ENCODE data around the gene KIAA1958.

The KIAA1958 gene

DNA sequence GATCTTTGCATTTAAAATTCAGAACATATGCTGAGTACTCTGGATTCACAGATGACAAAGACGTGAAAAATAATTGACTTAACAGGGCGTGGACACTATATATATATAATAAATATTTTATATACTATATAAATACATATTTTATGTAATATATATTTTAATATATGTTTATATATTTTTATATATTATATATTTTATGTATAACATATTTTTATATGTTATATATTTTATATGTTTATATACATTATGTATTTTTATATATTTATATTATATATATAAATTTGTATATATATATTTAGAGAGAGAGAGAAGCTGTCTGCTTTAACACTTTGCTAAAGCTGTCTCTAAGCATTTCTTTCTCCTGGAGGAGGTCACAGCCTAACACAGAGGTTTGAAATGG lies 118.2 kb downstream of the KIAA1958 start:
- Histone ChIP-seq H3K4me1 (ENCODE audit: control insufficient read depth, insufficient read depth, low read length, unreplicated experiment) (peaks cover 7% of the 10 kb centered on the region), H3K79me2 (ENCODE audit: control insufficient read depth, insufficient read depth, low read length, unreplicated experiment) (no peaks in the 10 kb centered on the region), H3K27me3 (ENCODE audit: insufficient read depth, low read length) (no peaks in the 10 kb centered on the region), H2AFZ (ENCODE audit: low read length, unreplicated experiment) (no peak overlapping the region), H3K27ac (ENCODE audit: low read depth, low read length) (no peak overlapping the region), H3K4me3 (ENCODE audit: low read depth, low read length) (no peak overlapping the region), H3K36me3 (ENCODE audit: insufficient read depth, low read length) (no peaks in the 10 kb centered on the region)

DNA sequence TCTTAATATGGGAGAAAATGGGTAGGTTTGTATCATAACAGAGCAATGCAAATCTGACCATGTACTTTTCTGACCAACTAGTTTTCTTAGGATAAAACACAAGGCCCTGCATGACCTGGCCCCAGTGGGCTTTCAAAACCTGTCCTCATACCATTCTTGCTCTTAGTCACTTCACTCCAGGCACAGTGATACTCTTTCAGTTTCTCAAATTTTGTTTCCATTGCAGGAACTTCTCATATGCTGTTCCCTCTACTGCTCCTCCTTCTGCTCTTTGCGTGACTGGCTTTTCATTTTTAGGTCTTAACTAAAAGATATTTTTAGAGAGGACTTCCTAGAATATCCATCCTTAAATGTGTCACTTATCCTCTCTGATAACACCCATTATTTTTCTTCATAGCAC lies 118.9 kb downstream of the KIAA1958 start:
- Histone ChIP-seq H3K4me3 (ENCODE audit: low read depth, low read length) (no peak overlapping the region), H2AFZ (ENCODE audit: low read length, unreplicated experiment) (no peak overlapping the region), H3K36me3 (ENCODE audit: insufficient read depth, low read length) (no peaks in the 10 kb centered on the region), H3K27ac (ENCODE audit: low read depth, low read length) (no peak overlapping the region), H3K79me2 (ENCODE audit: control insufficient read depth, insufficient read depth, low read length, unreplicated experiment) (no peaks in the 10 kb centered on the region), H3K27me3 (ENCODE audit: insufficient read depth, low read length) (no peaks in the 10 kb centered on the region), H3K4me1 (ENCODE audit: control insufficient read depth, insufficient read depth, low read length, unreplicated experiment) (peaks cover 7% of the 10 kb centered on the region)

DNA sequence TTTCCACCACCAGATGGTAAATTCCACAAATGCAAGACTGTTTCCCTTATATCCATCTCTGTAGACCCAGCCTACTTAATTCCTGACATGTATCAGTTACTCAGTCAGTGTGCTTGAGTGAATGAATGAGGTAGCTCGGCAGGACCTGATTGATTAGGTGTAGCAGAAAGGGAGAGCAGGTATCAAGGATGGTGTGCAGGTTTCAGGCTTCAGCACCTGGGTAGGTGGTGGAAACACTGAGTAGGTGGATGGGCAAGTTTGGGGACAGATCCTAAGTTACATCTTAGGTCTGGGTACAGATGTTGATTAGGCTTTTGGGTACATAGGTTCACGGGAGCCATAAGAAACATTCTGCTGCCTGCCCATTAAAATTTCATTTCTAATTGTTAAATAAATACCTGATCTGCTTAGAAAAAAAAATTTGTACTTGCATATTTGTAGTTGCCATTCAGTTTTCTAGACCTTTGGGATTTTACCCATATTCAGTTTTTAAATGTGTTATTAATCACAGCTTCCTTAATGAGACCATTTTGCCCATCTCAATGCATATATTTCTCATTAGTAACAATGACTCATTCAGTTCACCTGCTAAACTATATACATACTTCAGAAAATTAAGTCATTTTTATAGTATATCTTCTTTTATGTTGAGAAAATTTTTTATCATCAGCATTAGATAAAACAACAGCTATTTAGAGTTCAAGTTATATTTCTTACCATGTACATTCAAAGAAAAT lies 119.5 kb downstream of the KIAA1958 start:
- Histone ChIP-seq H3K4me3 (ENCODE audit: low read depth, low read length) (no peak overlapping the region), H3K36me3 (ENCODE audit: insufficient read depth, low read length) (no peaks in the 10 kb centered on the region), H3K79me2 (ENCODE audit: control insufficient read depth, insufficient read depth, low read length, unreplicated experiment) (no peaks in the 10 kb centered on the region), H3K27me3 (ENCODE audit: insufficient read depth, low read length) (no peaks in the 10 kb centered on the region), H2AFZ (ENCODE audit: low read length, unreplicated experiment) (no peak overlapping the region), H3K27ac (ENCODE audit: low read depth, low read length) (no peak overlapping the region), H3K4me1 (ENCODE audit: control insufficient read depth, insufficient read depth, low read length, unreplicated experiment) (peaks cover 7% of the 10 kb centered on the region)

DNA sequence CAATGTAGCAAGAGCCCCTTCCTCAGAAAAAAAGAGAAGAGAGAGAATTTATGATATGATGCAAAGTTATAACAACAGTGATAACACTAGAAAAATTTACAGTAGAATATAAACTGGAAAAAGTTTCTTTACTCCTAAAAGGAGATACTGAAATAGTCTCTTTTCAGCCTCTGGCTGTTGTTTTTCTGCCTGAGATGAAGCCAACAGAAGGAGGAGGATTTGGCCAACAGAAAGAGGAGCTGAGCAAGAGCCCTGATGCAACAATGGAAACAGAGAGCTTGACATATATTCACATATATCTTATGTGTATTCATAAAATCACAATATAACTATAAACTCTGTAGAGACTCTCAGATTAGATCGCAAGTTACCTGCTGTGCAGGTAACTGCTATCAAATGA lies 122.2 kb downstream of the KIAA1958 start:
- no peaks in the 10 kb centered on the region for H3K4me1 ChIP-seq (ENCODE audit: control insufficient read depth, insufficient read depth, low read length, unreplicated experiment)
- H2AFZ ChIP-seq (ENCODE audit: low read length, unreplicated experiment): no peak overlapping the region
- H3K79me2 ChIP-seq (ENCODE audit: control insufficient read depth, insufficient read depth, low read length, unreplicated experiment): no peaks in the 10 kb centered on the region
- no peaks in the 10 kb centered on the region for H3K36me3 ChIP-seq (ENCODE audit: insufficient read depth, low read length)
- no peak overlapping the region for H3K27ac ChIP-seq (ENCODE audit: low read depth, low read length)
- H3K4me3 ChIP-seq (ENCODE audit: low read depth, low read length): no peak overlapping the region
- no peaks in the 10 kb centered on the region for H3K27me3 ChIP-seq (ENCODE audit: insufficient read depth, low read length)

DNA sequence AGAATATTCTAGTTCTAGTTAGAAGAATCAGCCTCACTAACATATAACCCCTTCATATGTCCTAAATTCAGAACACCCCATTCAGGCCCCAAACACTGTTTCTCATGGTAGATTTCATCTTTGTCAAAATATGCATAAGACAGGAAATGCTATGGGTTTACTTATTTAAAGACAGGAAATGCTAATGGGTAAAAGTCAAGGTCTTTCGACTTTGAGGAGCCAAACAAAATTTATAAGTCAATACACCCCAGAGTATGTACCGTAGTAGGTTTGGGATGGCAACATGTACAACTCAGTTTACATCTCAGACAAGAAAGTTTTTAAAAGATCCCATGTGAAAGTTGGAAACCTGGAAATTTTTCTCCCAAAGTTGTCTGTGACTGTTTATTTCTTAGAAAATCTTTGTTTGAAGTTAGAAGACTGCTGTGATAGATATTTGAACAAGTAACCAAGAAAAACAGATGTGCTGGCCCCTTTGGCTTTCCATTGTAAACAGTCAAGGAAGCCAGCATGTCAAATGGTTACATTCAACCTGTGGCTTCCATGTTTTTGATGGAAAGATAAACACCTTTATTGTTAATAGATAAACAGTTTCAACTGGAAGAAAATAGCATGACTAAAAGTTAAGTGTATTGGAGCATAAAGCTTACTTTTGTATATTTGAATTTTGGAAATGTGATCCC lies 129.1 kb downstream of the KIAA1958 start:
- Histone ChIP-seq H3K4me1 (ENCODE audit: control insufficient read depth, insufficient read depth, low read length, unreplicated experiment) (no peaks in the 10 kb centered on the region), H3K36me3 (ENCODE audit: insufficient read depth, low read length) (no peaks in the 10 kb centered on the region), H3K27ac (ENCODE audit: low read depth, low read length) (no peak overlapping the region), H3K27me3 (ENCODE audit: insufficient read depth, low read length) (no peaks in the 10 kb centered on the region), H3K4me3 (ENCODE audit: low read depth, low read length) (no peak overlapping the region), H2AFZ (ENCODE audit: low read length, unreplicated experiment) (no peak overlapping the region), H3K79me2 (ENCODE audit: control insufficient read depth, insufficient read depth, low read length, unreplicated experiment) (no peaks in the 10 kb centered on the region)

DNA sequence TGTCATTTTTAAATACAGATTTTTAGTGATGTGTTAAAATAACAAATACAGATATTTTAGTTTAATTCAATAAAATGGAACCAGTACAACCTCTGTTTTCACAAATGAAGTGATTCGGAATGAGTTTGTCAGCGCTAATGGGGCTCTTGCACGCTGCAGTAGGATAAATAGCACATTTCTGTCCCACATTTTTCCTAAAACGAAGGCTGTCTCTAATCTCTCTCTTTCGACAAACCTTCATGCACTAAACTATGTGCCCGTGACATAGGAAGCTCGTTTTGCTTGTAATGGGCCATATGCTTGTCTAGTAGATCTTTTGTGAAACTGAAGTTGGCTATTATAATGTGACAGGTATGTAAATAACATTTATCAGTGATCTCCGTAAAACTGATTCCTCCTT lies 130.7 kb downstream of the KIAA1958 start:
- H3K36me3 ChIP-seq (ENCODE audit: insufficient read depth, low read length): no peaks in the 10 kb centered on the region
- no peaks in the 10 kb centered on the region for H3K4me1 ChIP-seq (ENCODE audit: control insufficient read depth, insufficient read depth, low read length, unreplicated experiment)
- H2AFZ ChIP-seq (ENCODE audit: low read length, unreplicated experiment): no peak overlapping the region
- no peaks in the 10 kb centered on the region for H3K79me2 ChIP-seq (ENCODE audit: control insufficient read depth, insufficient read depth, low read length, unreplicated experiment)
- no peak overlapping the region for H3K4me3 ChIP-seq (ENCODE audit: low read depth, low read length)
- no peak overlapping the region for H3K27ac ChIP-seq (ENCODE audit: low read depth, low read length)
- no peaks in the 10 kb centered on the region for H3K27me3 ChIP-seq (ENCODE audit: insufficient read depth, low read length)

DNA sequence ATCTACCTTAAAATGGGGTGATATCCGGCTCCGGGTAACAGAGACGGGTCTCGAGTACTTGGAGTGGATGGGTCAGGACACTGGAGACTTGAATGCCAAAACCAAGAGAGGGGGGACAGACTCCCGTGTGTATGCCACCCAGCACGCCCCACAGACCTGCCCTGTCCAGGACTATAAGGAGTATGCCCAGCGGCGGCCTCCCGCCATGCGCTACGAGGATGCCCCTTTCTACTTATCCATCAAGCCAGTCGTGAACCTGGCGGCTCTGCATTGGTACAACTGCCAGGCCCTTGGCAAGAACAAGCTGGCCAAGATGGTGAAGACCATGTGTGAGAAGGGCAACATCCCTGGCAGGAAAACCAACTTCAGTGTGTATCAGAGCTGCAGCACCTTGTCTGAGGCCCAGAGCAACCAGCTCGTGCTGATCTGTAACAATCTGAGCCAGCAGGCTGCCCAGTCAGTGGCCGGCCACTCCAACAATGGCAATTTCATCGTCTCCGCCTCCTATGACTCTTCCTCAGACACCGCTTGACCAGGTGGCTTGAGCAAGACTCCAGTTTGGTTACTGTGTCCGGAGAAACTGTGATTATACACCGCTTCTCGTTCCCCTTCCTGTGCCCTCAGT lies 131.9 kb downstream of the KIAA1958 start:
- no peaks in the 10 kb centered on the region for H3K27me3 ChIP-seq (ENCODE audit: insufficient read depth, low read length)
- H3K27ac ChIP-seq (ENCODE audit: low read depth, low read length): no peak overlapping the region
- no peaks in the 10 kb centered on the region for H3K4me1 ChIP-seq (ENCODE audit: control insufficient read depth, insufficient read depth, low read length, unreplicated experiment)
- H3K36me3 ChIP-seq (ENCODE audit: insufficient read depth, low read length): no peaks in the 10 kb centered on the region
- H3K79me2 ChIP-seq (ENCODE audit: control insufficient read depth, insufficient read depth, low read length, unreplicated experiment): no peaks in the 10 kb centered on the region
- no peak overlapping the region for H3K4me3 ChIP-seq (ENCODE audit: low read depth, low read length)
- H2AFZ ChIP-seq (ENCODE audit: low read length, unreplicated experiment): no peak overlapping the region

DNA sequence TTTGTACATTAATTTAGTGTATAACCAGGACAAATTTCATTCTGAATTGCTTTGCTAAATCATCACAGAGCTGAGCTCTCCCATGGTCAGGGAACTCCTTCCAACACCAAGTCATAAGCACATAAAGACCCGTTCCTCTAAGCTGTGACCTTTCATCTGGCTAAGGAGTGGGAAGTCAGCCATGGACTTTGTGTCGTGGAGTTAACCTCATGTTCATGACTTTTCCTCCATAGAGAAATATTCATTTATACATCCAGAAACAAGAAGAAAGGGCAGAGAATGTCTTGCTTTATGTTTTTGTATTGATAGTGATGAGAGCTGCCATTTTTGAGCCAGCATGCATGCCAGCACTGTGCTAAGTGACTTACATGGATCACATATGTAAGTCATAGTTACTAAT lies 133.8 kb downstream of the KIAA1958 start:
- Histone ChIP-seq H3K79me2 (ENCODE audit: control insufficient read depth, insufficient read depth, low read length, unreplicated experiment) (no peaks in the 10 kb centered on the region), H3K4me3 (ENCODE audit: low read depth, low read length) (no peak overlapping the region), H3K36me3 (ENCODE audit: insufficient read depth, low read length) (no peaks in the 10 kb centered on the region), H3K27ac (ENCODE audit: low read depth, low read length) (no peak overlapping the region), H2AFZ (ENCODE audit: low read length, unreplicated experiment) (no peak overlapping the region), H3K4me1 (ENCODE audit: control insufficient read depth, insufficient read depth, low read length, unreplicated experiment) (no peaks in the 10 kb centered on the region), H3K27me3 (ENCODE audit: insufficient read depth, low read length) (no peaks in the 10 kb centered on the region)

DNA sequence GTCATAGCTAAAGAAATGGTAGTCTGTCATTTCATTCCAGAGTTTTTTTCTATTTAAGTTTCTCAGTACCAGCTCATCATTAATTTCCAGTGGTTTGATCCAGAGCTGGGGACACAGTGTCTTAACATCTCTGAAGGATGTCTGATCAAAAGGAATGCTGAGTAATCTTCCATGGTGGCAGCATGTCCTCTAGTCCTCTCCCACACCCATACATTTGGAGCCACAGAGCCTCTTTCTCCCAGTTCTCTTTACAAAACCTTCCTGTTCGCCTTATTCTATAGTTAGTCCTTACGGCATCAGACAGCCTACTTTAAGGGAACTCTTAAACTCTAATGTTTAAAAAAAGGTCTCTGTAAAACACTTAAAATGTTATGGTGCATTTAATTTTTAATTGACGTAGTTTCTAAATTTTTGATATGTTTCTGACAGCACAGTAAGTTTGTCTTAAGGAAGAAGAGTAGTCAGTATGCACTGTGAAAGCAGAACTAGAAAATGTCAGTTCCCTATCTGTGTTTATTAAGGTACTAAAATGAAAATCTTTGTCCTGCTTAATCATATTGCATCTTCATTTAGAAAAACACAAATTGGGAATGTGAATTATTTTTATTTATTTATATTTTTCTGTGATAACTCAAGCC lies 134.5 kb downstream of the KIAA1958 start:
- Histone ChIP-seq H3K4me1 (ENCODE audit: control insufficient read depth, insufficient read depth, low read length, unreplicated experiment) (no peaks in the 10 kb centered on the region), H3K27ac (ENCODE audit: low read depth, low read length) (no peak overlapping the region), H3K27me3 (ENCODE audit: insufficient read depth, low read length) (no peaks in the 10 kb centered on the region), H3K4me3 (ENCODE audit: low read depth, low read length) (no peak overlapping the region), H3K36me3 (ENCODE audit: insufficient read depth, low read length) (no peaks in the 10 kb centered on the region), H3K79me2 (ENCODE audit: control insufficient read depth, insufficient read depth, low read length, unreplicated experiment) (no peaks in the 10 kb centered on the region), H2AFZ (ENCODE audit: low read length, unreplicated experiment) (no peak overlapping the region)

DNA sequence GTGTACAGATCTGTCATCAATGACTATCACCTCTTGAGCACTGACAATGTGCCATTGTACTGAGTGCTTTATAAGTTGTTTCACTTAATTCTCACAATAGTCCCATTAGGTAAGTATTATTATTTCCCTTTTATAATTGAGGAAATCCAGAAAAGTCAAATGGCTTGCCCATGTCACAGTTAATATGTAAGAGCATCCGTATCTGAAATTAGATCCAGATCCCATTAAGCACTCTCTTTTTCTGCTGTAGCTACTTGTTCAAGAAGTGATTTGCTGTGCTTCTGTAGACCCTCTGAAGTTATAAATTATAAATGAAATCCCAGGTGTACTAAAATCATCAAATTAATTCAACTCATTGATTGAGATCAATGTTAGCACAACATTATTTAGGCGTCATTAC lies 136.6 kb downstream of the KIAA1958 start:
- Histone ChIP-seq H3K4me3 (ENCODE audit: low read depth, low read length) (no peak overlapping the region), H3K27ac (ENCODE audit: low read depth, low read length) (no peak overlapping the region), H3K4me1 (ENCODE audit: control insufficient read depth, insufficient read depth, low read length, unreplicated experiment) (no peaks in the 10 kb centered on the region), H3K79me2 (ENCODE audit: control insufficient read depth, insufficient read depth, low read length, unreplicated experiment) (no peaks in the 10 kb centered on the region), H2AFZ (ENCODE audit: low read length, unreplicated experiment) (no peak overlapping the region), H3K27me3 (ENCODE audit: insufficient read depth, low read length) (no peaks in the 10 kb centered on the region), H3K36me3 (ENCODE audit: insufficient read depth, low read length) (no peaks in the 10 kb centered on the region)
